H9 (cell line): ENCODE measurements around the gene RPL12. TPM values are rescaled to one million over a fixed set of nuclear protein-coding genes. Genes with fewer than 3 reads are reported as not detected.

Experiments used
- DNase-seq: peaks from one replicate; pipeline ENCODE4 v3.0.0-alpha.2; 2017
- H2AFZ ChIP-seq: one replicate; pipeline ENCODE4 v1.6.1; 2013; ENCODE audit warnings: mild to moderate bottlenecking, low read length, control low read depth, moderate library complexity
- H2AK5ac ChIP-seq: 2 replicates; pipeline ENCODE4 v1.6.1; 2013; ENCODE audit warnings: low read length, control low read depth, mixed read lengths; ENCODE audit not compliant: insufficient read length
- H2BK120ac ChIP-seq: one replicate; pipeline ENCODE4 v1.6.1; 2013; ENCODE audit warnings: low read depth, mild to moderate bottlenecking, low read length, control low read depth, inconsistent platforms; ENCODE audit not compliant: poor library complexity, severe bottlenecking
- H2BK12ac ChIP-seq: 2 replicates; pipeline ENCODE4 v1.6.1; 2013; ENCODE audit warnings: low read length, control low read depth, mixed read lengths, low read depth; ENCODE audit not compliant: insufficient read length
- H2BK15ac ChIP-seq: 2 replicates; pipeline ENCODE4 v1.6.1; 2013; ENCODE audit warnings: low read depth, low read length, control low read depth
- H2BK20ac ChIP-seq: one replicate; pipeline ENCODE4 v1.6.1; 2013; ENCODE audit warnings: low read depth, mild to moderate bottlenecking, low read length, control low read depth, inconsistent platforms; ENCODE audit not compliant: poor library complexity, severe bottlenecking
- H2BK5ac ChIP-seq: 2 replicates; pipeline ENCODE4 v1.6.1; 2013; ENCODE audit warnings: low read length, control low read depth, mixed read lengths; ENCODE audit not compliant: insufficient read length
- H3K14ac ChIP-seq: 2 replicates; pipeline ENCODE4 v1.6.1; 2013; ENCODE audit warnings: low read length, control low read depth; ENCODE audit not compliant: insufficient read depth
- H3K18ac ChIP-seq: 2 replicates; pipeline ENCODE4 v1.6.1; 2013; ENCODE audit warnings: low read depth, mild to moderate bottlenecking, mixed read lengths, low read length, control low read depth; ENCODE audit not compliant: insufficient read length
- H3K23ac ChIP-seq: 2 replicates; pipeline ENCODE4 v1.6.1; 2013; ENCODE audit warnings: low read length, control low read depth, mixed read lengths, low read depth; ENCODE audit not compliant: insufficient read length
- H3K23me2 ChIP-seq: 2 replicates; pipeline ENCODE4 v1.6.1; 2013; ENCODE audit warnings: low read depth, mild to moderate bottlenecking, mixed read lengths, low read length, control low read depth; ENCODE audit not compliant: insufficient read length, poor library complexity, severe bottlenecking
- H3K27ac ChIP-seq: 2 replicates; pipeline ENCODE4 v1.5.1; 2013; ENCODE audit warnings: low read length, control low read depth, mixed read lengths, low read depth; ENCODE audit not compliant: insufficient read length
- H3K27me3 ChIP-seq: 2 replicates; pipeline ENCODE4 v1.6.1; 2013; ENCODE audit warnings: low read length, control low read depth, inconsistent platforms; ENCODE audit not compliant: insufficient read depth
- H3K4ac ChIP-seq: 2 replicates; pipeline ENCODE4 v1.6.1; 2013; ENCODE audit warnings: low read depth, mild to moderate bottlenecking, control low read depth, inconsistent platforms, low read length, moderate library complexity
- H3K4me1 ChIP-seq: 2 replicates; pipeline ENCODE4 v1.6.1; 2013; ENCODE audit warnings: low read length, control low read depth, inconsistent platforms; ENCODE audit not compliant: insufficient read depth
- H3K4me2 ChIP-seq: 2 replicates; pipeline ENCODE4 v1.6.1; 2013; ENCODE audit warnings: low read length, control low read depth, mixed read lengths; ENCODE audit not compliant: insufficient read length, insufficient read depth
- H3K56ac ChIP-seq: 2 replicates; pipeline ENCODE4 v1.6.1; 2013; ENCODE audit warnings: low read depth, mild to moderate bottlenecking, mixed read lengths, low read length, control low read depth; ENCODE audit not compliant: insufficient read length
- H3K79me1 ChIP-seq: 2 replicates; pipeline ENCODE4 v1.6.1; 2013; ENCODE audit warnings: low read depth, mild to moderate bottlenecking, moderate library complexity, low read length, control low read depth, inconsistent platforms; ENCODE audit not compliant: insufficient read depth, poor library complexity, severe bottlenecking
- H3K79me2 ChIP-seq: 2 replicates; pipeline ENCODE4 v1.6.1; 2013; ENCODE audit warnings: low read length, control low read depth, inconsistent platforms; ENCODE audit not compliant: insufficient read depth
- H3K9ac ChIP-seq: 2 replicates; pipeline ENCODE4 v1.6.1; 2013; ENCODE audit warnings: low read length, control low read depth, mixed read lengths; ENCODE audit not compliant: insufficient read length; ENCODE audit errors: extremely low read depth
- H3K9me3 ChIP-seq: one replicate; pipeline ENCODE4 v1.6.1; 2013; ENCODE audit warnings: low read depth, low read length, inconsistent platforms; ENCODE audit not compliant: control insufficient read depth
- H3T11ph ChIP-seq: one replicate; pipeline ENCODE4 v1.6.1; 2013; ENCODE audit warnings: mild to moderate bottlenecking, low read length, control low read depth, inconsistent platforms
- H4K20me1 ChIP-seq: one replicate; pipeline ENCODE4 v1.6.1; 2013; ENCODE audit not compliant: control insufficient read depth, insufficient read length, insufficient read depth
- H4K5ac ChIP-seq: 2 replicates; pipeline ENCODE4 v1.6.1; 2013; ENCODE audit warnings: low read depth, mild to moderate bottlenecking, mixed read lengths, low read length, control low read depth; ENCODE audit not compliant: insufficient read length
- H4K8ac ChIP-seq: replicated peaks from 2 replicates; pipeline ENCODE4 v1.6.1; 2013; ENCODE audit warnings: low read length, control low read depth, mixed read lengths, low read depth; ENCODE audit not compliant: insufficient read length
- H4K91ac ChIP-seq: 2 replicates; pipeline ENCODE4 v1.6.1; 2013; ENCODE audit warnings: low read depth, mild to moderate bottlenecking, moderate library complexity, mixed read lengths, low read length, control low read depth; ENCODE audit not compliant: insufficient read length
- H3K27ac Mint-ChIP-seq, 3 experiments: 2 replicates in 2 of 3; 3 replicates in 1 of 3; pipeline ENCODE4 v1.8.0; 2020 to 2021; ENCODE audit warnings: mixed read lengths in 3 of 3, mild to moderate bottlenecking in 1 of 3, moderate library complexity in 1 of 3
- H3K27me3 Mint-ChIP-seq: 2 replicates; pipeline ENCODE4 v1.8.0; 2021; ENCODE audit warnings: low read depth, mild to moderate bottlenecking, moderate library complexity, mixed read lengths
- H3K36me3 Mint-ChIP-seq, 3 experiments: 2 replicates in 2 of 3; 3 replicates in 1 of 3; pipeline ENCODE4 v1.8.0; 2020 to 2021; ENCODE audit warnings: low read depth in 3 of 3, mixed read lengths in 3 of 3; ENCODE audit not compliant: insufficient read depth in 1 of 3
- H3K4me1 Mint-ChIP-seq, 2 experiments: 2 replicates each; pipeline ENCODE4 v1.8.0; 2020; ENCODE audit warnings: mixed read lengths in 2 of 2
- H3K4me3 Mint-ChIP-seq, 2 experiments: 2 replicates in 1 of 2; 3 replicates in 1 of 2; pipeline ENCODE4 v1.8.0; 2020 to 2021; ENCODE audit warnings: mild to moderate bottlenecking in 2 of 2, mixed read lengths in 2 of 2, moderate library complexity in 1 of 2
- H3K9me3 Mint-ChIP-seq, 2 experiments: 2 replicates in 1 of 2; 3 replicates in 1 of 2; pipeline ENCODE4 v1.8.0; 2020; ENCODE audit warnings: mild to moderate bottlenecking in 2 of 2, mixed read lengths in 2 of 2, moderate library complexity in 1 of 2
- CTCF ChIP-seq: fragments of 200-600 bp; sonication (generic); conservative IDR thresholded peaks from 3 replicates; pipeline ENCODE4 v1.8.0; 2021; ENCODE audit warnings: antibody characterized with exemption, mild to moderate bottlenecking
- WGBS: extraction: QIAGEN DNeasy Blood & Tissue Kit; methylation state at CpG from one replicate; pipeline ENCODE4 v1.1.7; 2013; ENCODE audit warnings: missing lambda C conversion rate, low lambda C conversion rate, mixed read lengths; ENCODE audit not compliant: insufficient read length; ENCODE audit errors: extremely low coverage; 5-methylcytosine and 5-hydroxymethylcytosine counted together
- total RNA-seq: library from RNA; stranded (reverse); gene quantifications from 2 replicates; pipeline ENCODE4 v1.2.1, GENCODE V29; 2021

The RPL12 gene
- total RNA-seq, 1 experiment from 2014 or later, result 1,710 TPM

- Histone ChIP-seq H2AFZ (no peak overlapping the region), H3K79me2 (no peaks in the 10 kb centered on the region), H3K4ac (no peak overlapping the region), H3K14ac (no peak overlapping the region), H3T11ph (no peak overlapping the region), H4K8ac (no peak overlapping the region), H4K91ac (no peak overlapping the region), H2AK5ac (no peak overlapping the region), H3K9ac (no peak overlapping the region), H3K4me1 (no peaks in the 10 kb centered on the region), H2BK12ac (no peak overlapping the region), H3K23ac (no peak overlapping the region), H4K20me1 (no peaks in the 10 kb centered on the region), H2BK15ac (no peak overlapping the region), H3K27me3 (no peaks in the 10 kb centered on the region), H3K56ac (no peak overlapping the region), H3K27ac (no peak overlapping the region), H4K5ac (no peak overlapping the region), H3K4me2 (no peak overlapping the region), H3K23me2 (no peaks in the 10 kb centered on the region), H3K79me1 (no peaks in the 10 kb centered on the region), H2BK5ac (no peak overlapping the region), H3K9me3 (no peaks in the 10 kb centered on the region), H2BK120ac (no peak overlapping the region), H3K18ac (no peak overlapping the region), H2BK20ac (no peak overlapping the region)
- Mint-ChIP-seq H3K4me3 (no peak overlapping the region), H3K9me3 (no peaks in the 10 kb centered on the region), H3K4me1 (peaks cover under 1 to 2% of the 10 kb centered on the region in 2 experiments; a peak in 3 of 4 replicates), H3K27me3 (no peaks in the 10 kb centered on the region), H3K36me3 (peaks cover 10 to 14% (median 11%) of the 10 kb centered on the region in 3 experiments; a peak in 5 of 7 replicates), H3K27ac (peak overlapping the region in 1 of 3 experiments; percentile 80; a peak in 2 of 7 replicates)
- no CpG with 5 or more reads among the region's 13 CpGs for WGBS
- DNase-seq, result no peak
- TF ChIP-seq CTCF, result no peak
Observed at GRCh38 chr9:127406799-127407491, 44.3 kb downstream of the RPL12 start.
